Neuronal stem cell (in vitro differentiated cells): ENCODE results near the gene HSDL1.

ENCODE experiments used
- DNase-seq: peaks from one replicate; pipeline ENCODE4 v3.0.0-alpha.2; 2013; ENCODE audit warnings: low spot score
- H2AFZ ChIP-seq: one replicate; pipeline ENCODE4 v1.6.1; 2013; ENCODE audit warnings: mild to moderate bottlenecking, low read length, inconsistent platforms
- H2AK5ac ChIP-seq: 2 replicates; pipeline ENCODE4 v1.6.1; 2013; ENCODE audit warnings: low read depth, mild to moderate bottlenecking, inconsistent platforms, low read length, moderate library complexity, mixed read lengths
- H2BK120ac ChIP-seq: 2 replicates; pipeline ENCODE4 v1.6.1; 2013; ENCODE audit warnings: low read depth, mild to moderate bottlenecking, inconsistent platforms, low read length, moderate library complexity, mixed read lengths
- H2BK12ac ChIP-seq: one replicate; pipeline ENCODE4 v1.6.1; 2013; ENCODE audit warnings: low read length, inconsistent platforms
- H2BK15ac ChIP-seq: 2 replicates; pipeline ENCODE4 v1.6.1; 2013; ENCODE audit warnings: mild to moderate bottlenecking, low read length, inconsistent platforms, mixed read lengths
- H2BK5ac ChIP-seq: one replicate; pipeline ENCODE4 v1.6.1; 2013; ENCODE audit warnings: inconsistent platforms, mild to moderate bottlenecking, low read length, moderate library complexity
- H3K14ac ChIP-seq: one replicate; pipeline ENCODE4 v1.6.1; 2013; ENCODE audit warnings: low read length, inconsistent platforms
- H3K18ac ChIP-seq: 2 replicates; pipeline ENCODE4 v1.6.1; 2013; ENCODE audit warnings: low read length, inconsistent platforms
- H3K23ac ChIP-seq: 2 replicates; pipeline ENCODE4 v1.6.1; 2013; ENCODE audit warnings: low read depth, mild to moderate bottlenecking, mixed read lengths, low read length, inconsistent platforms; ENCODE audit not compliant: poor library complexity
- H3K27ac ChIP-seq: replicated peaks from 3 replicates; pipeline ENCODE4 v1.5.1; 2013; ENCODE audit warnings: low read length, inconsistent platforms
- H3K27me3 ChIP-seq, 3 experiments: 2 replicates each; pipeline ENCODE4 v1.6.1; 2013; ENCODE audit warnings: low read length in 3 of 3, mild to moderate bottlenecking in 2 of 3, inconsistent platforms in 1 of 3, low read depth in 1 of 3, mixed read lengths in 1 of 3, moderate library complexity in 1 of 3; ENCODE audit not compliant: control insufficient read depth in 3 of 3, insufficient read depth in 3 of 3
- H3K36me3 ChIP-seq, 2 donors: replicated peaks in 1 of 2; 2 replicates each; pipeline ENCODE4 v1.6.1; 2013; ENCODE audit warnings: low read length in 2 of 2; ENCODE audit not compliant: control insufficient read depth in 2 of 2, insufficient read depth in 2 of 2
- H3K4ac ChIP-seq: 2 replicates; pipeline ENCODE4 v1.6.1; 2013; ENCODE audit warnings: inconsistent platforms, mild to moderate bottlenecking, low read length, moderate library complexity
- H3K4me1 ChIP-seq, 2 donors: 1 replicate in 1 of 2; 2 replicates in 1 of 2; pipeline ENCODE4 v1.6.1; 2013; ENCODE audit warnings: low read length in 2 of 2, low read depth in 1 of 2; ENCODE audit not compliant: control insufficient read depth in 2 of 2, insufficient read depth in 1 of 2
- H3K4me2 ChIP-seq: one replicate; pipeline ENCODE4 v1.6.1; 2013; ENCODE audit warnings: mild to moderate bottlenecking, low read length, inconsistent platforms; ENCODE audit not compliant: insufficient read depth, poor library complexity, severe bottlenecking
- H3K4me3 ChIP-seq, 2 donors: 2 replicates each; pipeline ENCODE4 v1.5.1; 2013; ENCODE audit warnings: low read length in 2 of 2, mild to moderate bottlenecking in 2 of 2, inconsistent platforms in 1 of 2, moderate library complexity in 1 of 2
- H3K79me1 ChIP-seq: one replicate; pipeline ENCODE4 v1.6.1; 2013; ENCODE audit warnings: low read depth, mild to moderate bottlenecking, inconsistent platforms, low read length, moderate library complexity
- H3K9ac ChIP-seq: one replicate; pipeline ENCODE4 v1.6.1; 2013; ENCODE audit warnings: mild to moderate bottlenecking, low read depth, low read length, inconsistent platforms; ENCODE audit not compliant: poor library complexity
- H3K9me3 ChIP-seq, 2 donors: replicated peaks in 1 of 2; 2 replicates each; pipeline versions ENCODE3 to v1.6.1; 2013; ENCODE audit warnings: low read length in 2 of 2, mild to moderate bottlenecking in 2 of 2, inconsistent platforms in 1 of 2, low read depth in 1 of 2, mixed read lengths in 1 of 2, moderate library complexity in 1 of 2; ENCODE audit not compliant: control insufficient read depth in 2 of 2, insufficient read depth in 1 of 2
- H4K8ac ChIP-seq: one replicate; pipeline ENCODE4 v1.6.1; 2013; ENCODE audit warnings: low read depth, mild to moderate bottlenecking, inconsistent platforms, low read length, moderate library complexity
- H4K91ac ChIP-seq: one replicate; pipeline ENCODE4 v1.6.1; 2013; ENCODE audit warnings: low read length, low read depth, mild to moderate bottlenecking, inconsistent platforms; ENCODE audit not compliant: poor library complexity
- WGBS, 2 donors: extraction: QIAGEN DNeasy Blood & Tissue Kit; methylation state at CpG; one replicate each; pipeline ENCODE4 v1.1.7; 2013; ENCODE audit warnings: missing lambda C conversion rate in 2 of 2, mixed read lengths in 1 of 2; ENCODE audit not compliant: insufficient read length in 2 of 2, insufficient replicate concordance in 1 of 2; ENCODE audit errors: extremely low coverage in 2 of 2; 5-methylcytosine and 5-hydroxymethylcytosine counted together

The HSDL1 gene

GRCh38 chr16:84175350-84176081, 30.5 kb upstream of the HSDL1 start:
- Histone ChIP-seq H3K4me2 (no peak overlapping the region), H3K23ac (no peak overlapping the region), H3K4me3 (no peak overlapping the region), H2BK120ac (no peak overlapping the region), H3K18ac (peak overlapping the region; percentile 4), H3K4me1 (peaks cover 0 to 15% of the 10 kb centered on the region in 2 donors), H2AFZ (peak overlapping the region; percentile 31), H2BK15ac (no peak overlapping the region), H4K91ac (no peak overlapping the region), H3K9ac (no peak overlapping the region), H2AK5ac (no peak overlapping the region), H3K4ac (no peak overlapping the region), H4K8ac (no peak overlapping the region), H2BK5ac (no peak overlapping the region), H3K14ac (no peak overlapping the region), H3K9me3 (no peaks in the 10 kb centered on the region), H3K79me1 (peaks cover 3% of the 10 kb centered on the region), H3K36me3 (peaks cover 14 to 31% of the 10 kb centered on the region in 2 donors), H3K27ac (no peak overlapping the region), H2BK12ac (no peak overlapping the region), H3K27me3 (no peaks in the 10 kb centered on the region)
- peak; percentile 40 for DNase-seq
- WGBS, 2 donors = no CpG with 5 or more reads among the region's 10 CpGs

- H3K79me1 ChIP-seq = peaks cover 3% of the 10 kb centered on the region
- no peak overlapping the region for H3K4ac ChIP-seq
- no peak overlapping the region for H3K14ac ChIP-seq
- H3K4me3 ChIP-seq = no peak overlapping the region
- no peak overlapping the region for H3K27ac ChIP-seq
- no peak overlapping the region for H2BK120ac ChIP-seq
- H2BK15ac ChIP-seq = no peak overlapping the region
- no peak overlapping the region for H2AK5ac ChIP-seq
- DNase-seq = no peak
- H3K4me2 ChIP-seq = no peak overlapping the region
- H3K36me3 ChIP-seq = peaks cover 9 to 20% of the 10 kb centered on the region in 2 donors
- H3K18ac ChIP-seq = no peak overlapping the region
- no peaks in the 10 kb centered on the region for H3K9me3 ChIP-seq
- no peak overlapping the region for H4K91ac ChIP-seq
- H3K27me3 ChIP-seq = no peaks in the 10 kb centered on the region
- H4K8ac ChIP-seq = no peak overlapping the region
- no peak overlapping the region for H2BK12ac ChIP-seq
- no peak overlapping the region for H2BK5ac ChIP-seq
- no peak overlapping the region for H3K9ac ChIP-seq
- peaks cover 0 to 15% of the 10 kb centered on the region in 2 donors for H3K4me1 ChIP-seq
- no peak overlapping the region for H2AFZ ChIP-seq
- no peak overlapping the region for H3K23ac ChIP-seq
- no CpG with 5 or more reads among the region's 11 CpGs for whole genome bisulfite sequencing, 2 donors
These were observed 29.4 kb upstream of the HSDL1 start for GRCh38 chr16:84174396-84174795.

GRCh38 chr16:84169765-84170310, 24.9 kb upstream of the HSDL1 start:
- H4K91ac ChIP-seq = no peak overlapping the region

GRCh38 chr16:84166796-84167695, 22.1 kb upstream of the HSDL1 start:
- Histone ChIP-seq H3K27ac (no peak overlapping the region), H4K8ac (no peak overlapping the region), H2AK5ac (no peak overlapping the region), H3K4me3 (no peak overlapping the region), H4K91ac (no peak overlapping the region), H3K79me1 (no peaks in the 10 kb centered on the region), H3K36me3 (no peaks in the 10 kb centered on the region), H3K27me3 (peaks cover 0 to 7% (median 0%) of the 10 kb centered on the region in 3 experiments), H2BK5ac (peak overlapping the region; percentile 11), H2BK120ac (no peak overlapping the region), H3K4me1 (no peaks in the 10 kb centered on the region), H2BK15ac (no peak overlapping the region), H3K4me2 (peak overlapping the region; percentile 18), H3K9me3 (no peaks in the 10 kb centered on the region), H2AFZ (no peak overlapping the region), H3K9ac (no peak overlapping the region), H3K4ac (no peak overlapping the region), H3K18ac (peak overlapping the region; percentile 19), H3K14ac (no peak overlapping the region), H3K23ac (no peak overlapping the region), H2BK12ac (no peak overlapping the region)
- WGBS, 2 donors = no CpG with 5 or more reads among the region's 13 CpGs
- no peak for DNase-seq

More at GRCh38 chr16:84169765-84170310, 24.9 kb upstream of the HSDL1 start:
- Histone ChIP-seq H3K27me3 (peaks cover 0 to 2% (median 0%) of the 10 kb centered on the region in 3 experiments), H3K27ac (no peak overlapping the region), H2AK5ac (peak overlapping the region; percentile 88), H2BK12ac (no peak overlapping the region), H3K79me1 (no peaks in the 10 kb centered on the region), H3K4me2 (no peak overlapping the region), H3K9ac (no peak overlapping the region), H2AFZ (peak overlapping the region; percentile 22), H2BK5ac (no peak overlapping the region), H3K14ac (no peak overlapping the region), H3K4ac (no peak overlapping the region), H3K9me3 (no peaks in the 10 kb centered on the region), H2BK120ac (no peak overlapping the region), H3K23ac (no peak overlapping the region), H3K4me3 (no peak overlapping the region), H3K4me1 (no peaks in the 10 kb centered on the region), H2BK15ac (no peak overlapping the region), H3K36me3 (no peaks in the 10 kb centered on the region), H4K8ac (no peak overlapping the region), H3K18ac (no peak overlapping the region)
- no CpG with 5 or more reads among the region's 11 CpGs for WGBS, 2 donors
- no peak for DNase-seq
